Neural cell (in vitro differentiated cells): Measurements from ENCODE around the gene PRTG. TPM values are rescaled to one million over a fixed set of nuclear protein-coding genes. Genes with fewer than 3 reads are reported as not detected.

Experiments
- H2AFZ ChIP-seq: fragments of 200-600, 300-800 bp; sonication (generic), shearing (Covaris generic); 2 replicates; pipeline ENCODE4 v1.6.0; 2014; ENCODE audit warnings: low read depth, mild to moderate bottlenecking, antibody characterized with exemption, low read length, moderate library complexity
- H3F3A ChIP-seq: fragments of 200-600 bp; shearing (Covaris generic); 2 replicates; pipeline ENCODE4 v1.6.1; 2016; ENCODE audit warnings: mild to moderate bottlenecking, moderate library complexity, mixed read lengths, antibody characterized with exemption, low read length; ENCODE audit not compliant: insufficient read depth, poor library complexity, severe bottlenecking
- H3K27ac ChIP-seq: fragments of 200-600, 300-800 bp; sonication (generic), shearing (Covaris generic); 2 replicates; pipeline ENCODE4 v1.5.1; 2014; ENCODE audit warnings: mild to moderate bottlenecking, low read length, moderate library complexity
- H3K27me3 ChIP-seq: fragments of 300-800, 200-600 bp; sonication (generic), shearing (Covaris generic); 2 replicates; pipeline ENCODE4 v1.6.0; 2014; ENCODE audit warnings: mild to moderate bottlenecking, low read depth, low read length, moderate library complexity; ENCODE audit not compliant: insufficient read depth
- H3K36me3 ChIP-seq: fragments of 300-800, 200-600 bp; sonication (generic), shearing (Covaris generic); 2 replicates; pipeline ENCODE4 v1.5.1; 2014; ENCODE audit warnings: mild to moderate bottlenecking, antibody characterized with exemption, low read length, moderate library complexity; ENCODE audit not compliant: insufficient read depth
- H3K4me2 ChIP-seq: fragments of 300-800, 200-600 bp; sonication (generic), shearing (Covaris generic); 2 replicates; pipeline ENCODE4 v1.6.0; 2014; ENCODE audit warnings: mild to moderate bottlenecking, low read length
- H3K4me3 ChIP-seq: fragments of 300-800, 200-600 bp; sonication (generic), shearing (Covaris generic); 2 replicates; pipeline ENCODE4 v1.5.1; 2014; ENCODE audit warnings: mild to moderate bottlenecking, low read length, moderate library complexity
- H3K79me2 ChIP-seq: fragments of 200-600 bp; shearing (Covaris generic); replicated peaks from 2 replicates; pipeline ENCODE4 v1.6.0; 2014; ENCODE audit warnings: mild to moderate bottlenecking, low read length, moderate library complexity; ENCODE audit not compliant: insufficient read depth
- H3K9ac ChIP-seq: fragments of 300-800, 200-600 bp; sonication (generic), shearing (Covaris generic); 2 replicates; pipeline ENCODE4 v1.6.1; 2016; ENCODE audit warnings: mild to moderate bottlenecking, low read length, mixed read lengths
- H3K9me2 ChIP-seq: fragments of 200-600 bp; shearing (Covaris generic); 2 replicates; pipeline ENCODE4 v1.6.1; 2016; ENCODE audit warnings: mild to moderate bottlenecking, low read length, mixed read lengths; ENCODE audit not compliant: insufficient read depth
- H3K9me3 ChIP-seq: fragments of 200-600, 300-800 bp; sonication (generic), shearing (Covaris generic); 2 replicates; pipeline ENCODE4 v1.6.1; 2016; ENCODE audit warnings: mild to moderate bottlenecking, mixed run types, low read length, moderate library complexity, mixed read lengths
- H4K20me1 ChIP-seq: fragments of 200-600 bp; shearing (Covaris generic); 2 replicates; pipeline ENCODE4 v1.6.1; 2016; ENCODE audit warnings: mild to moderate bottlenecking, mixed run types; ENCODE audit not compliant: insufficient read depth
- EP300 ChIP-seq: fragments of 450-650 bp; conservative IDR thresholded peaks from 2 replicates; pipeline ENCODE4 v1.6.1; 2014; ENCODE audit warnings: antibody characterized with exemption, mild to moderate bottlenecking, moderate library complexity; ENCODE audit not compliant: poor library complexity, severe bottlenecking
- EZH2 ChIP-seq: fragments of 200-600, 300-800 bp; shearing (Covaris generic), sonication (generic); IDR thresholded peaks from 2 replicates; pipeline ENCODE4 v1.6.1; 2014; ENCODE audit warnings: antibody characterized with exemption, low read length, borderline replicate concordance, mild to moderate bottlenecking; ENCODE audit not compliant: insufficient read depth, poor library complexity, severe bottlenecking
- MXI1 ChIP-seq: fragments of 450-650 bp; conservative IDR thresholded peaks from 2 replicates; pipeline ENCODE4 v1.6.1; 2014; ENCODE audit warnings: antibody characterized with exemption, mild to moderate bottlenecking; ENCODE audit not compliant: poor library complexity, severe bottlenecking
- POLR2AphosphoS5 ChIP-seq: IDR thresholded peaks from 2 replicates; pipeline ENCODE4 v1.6.1; 2012
- RAD21 ChIP-seq: fragments of 450-650 bp; conservative IDR thresholded peaks from 2 replicates; pipeline ENCODE4 v1.6.1; 2014; ENCODE audit warnings: antibody characterized with exemption, mild to moderate bottlenecking, moderate library complexity
- SMC3 ChIP-seq: fragments of 450-650 bp; conservative IDR thresholded peaks from 2 replicates; pipeline ENCODE4 v1.6.1; 2014; ENCODE audit warnings: antibody characterized with exemption, mild to moderate bottlenecking, moderate library complexity; ENCODE audit not compliant: poor library complexity
- TAF1 ChIP-seq: IDR thresholded peaks from 2 replicates; pipeline ENCODE4 v1.6.1; 2012; ENCODE audit warnings: low read depth
- polyA plus RNA-seq: library from polyadenylated mRNA; depleted of rRNA; stranded (reverse); fragments of >200 nt; gene quantifications from 2 replicates; pipeline ENCODE4 v1.2.3, GENCODE V29; 2014
- TF ChIP-seq, protein P1 (sequence below): fragments of 450-650 bp; IDR thresholded peaks from 2 replicates; pipeline ENCODE4 v1.5.1; 2014; ENCODE audit warnings: antibody characterized with exemption, mild to moderate bottlenecking, moderate library complexity; ENCODE audit not compliant: poor library complexity, severe bottlenecking
- TF ChIP-seq, protein P2 (sequence below): IDR thresholded peaks from 2 replicates; pipeline ENCODE4 v1.6.1; 2012; ENCODE audit warnings: borderline replicate concordance

The PRTG gene
- polyA plus RNA-seq, 1 donor from 2014 or later = 3.8 TPM

DNA sequence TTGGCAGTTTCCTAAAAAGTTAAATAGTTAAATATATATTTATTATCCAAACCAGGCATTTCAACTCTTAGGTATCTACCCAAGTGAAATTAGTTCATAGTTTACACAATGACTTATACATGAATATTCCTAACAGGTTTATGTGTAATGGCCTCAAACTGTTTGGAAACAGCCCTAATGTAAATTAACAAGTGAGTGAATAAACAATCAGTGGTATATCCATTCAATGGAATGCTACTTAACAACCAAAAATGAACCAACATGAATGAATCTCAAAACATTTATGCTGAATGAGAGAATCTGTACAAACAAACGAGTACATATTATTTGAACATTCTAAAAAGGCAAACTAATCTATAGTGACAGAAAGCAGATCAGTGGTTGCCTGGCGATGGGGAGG is 33.5 kb downstream of the PRTG start:
- Histone ChIP-seq H4K20me1 (no peaks in the 10 kb centered on the region), H3K9me3 (no peaks in the 10 kb centered on the region), H3K9ac (no peak overlapping the region), H3K4me3 (no peak overlapping the region), H3K36me3 (no peaks in the 10 kb centered on the region), H3K27me3 (no peaks in the 10 kb centered on the region), H3K4me2 (no peak overlapping the region), H3K9me2 (no peaks in the 10 kb centered on the region), H2AFZ (no peak overlapping the region), H3K79me2 (no peaks in the 10 kb centered on the region), H3F3A (no peaks in the 10 kb centered on the region), H3K27ac (no peak overlapping the region)
- no peak for TF ChIP-seq POLR2AphosphoS5
- TF ChIP-seq EP300 = no peak
- no peak for TF ChIP-seq SMC3

DNA sequence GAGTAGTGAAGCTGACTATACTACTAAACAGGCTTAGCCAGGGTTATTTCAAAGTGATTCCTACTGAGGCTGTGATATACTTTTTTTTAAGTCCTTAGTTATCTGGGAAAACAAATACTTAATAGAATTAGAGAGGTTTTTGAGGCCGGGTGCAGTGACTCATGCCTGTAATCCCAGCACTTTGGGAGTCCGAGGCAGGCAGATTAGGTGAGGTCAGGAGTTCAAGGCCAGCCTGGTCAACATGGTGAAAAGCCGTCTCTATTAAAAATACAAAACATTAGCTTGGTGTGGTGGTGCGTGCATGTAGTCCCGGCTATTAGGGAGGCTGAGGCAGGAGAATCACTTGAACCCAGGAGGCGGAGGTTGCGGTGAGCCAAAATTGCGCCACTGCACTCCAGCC is 34.2 kb downstream of the PRTG start:
- no peak overlapping the region for H3K9ac ChIP-seq
- H3K4me2 ChIP-seq = no peak overlapping the region
- no peak overlapping the region for H2AFZ ChIP-seq
- no peak overlapping the region for H3K4me3 ChIP-seq
- no peaks in the 10 kb centered on the region for H3K79me2 ChIP-seq
- no peaks in the 10 kb centered on the region for H3K9me3 ChIP-seq
- H4K20me1 ChIP-seq = no peaks in the 10 kb centered on the region
- no peaks in the 10 kb centered on the region for H3K36me3 ChIP-seq
- no peaks in the 10 kb centered on the region for H3K27me3 ChIP-seq
- no peak overlapping the region for H3K27ac ChIP-seq
- no peaks in the 10 kb centered on the region for H3K9me2 ChIP-seq
- TF ChIP-seq EP300 = no peak
- no peak for TF ChIP-seq RAD21
- TF ChIP-seq TAF1 = no peak
- no peak for TF ChIP-seq SMC3
- no peaks in the 10 kb centered on the region for H3F3A ChIP-seq

DNA sequence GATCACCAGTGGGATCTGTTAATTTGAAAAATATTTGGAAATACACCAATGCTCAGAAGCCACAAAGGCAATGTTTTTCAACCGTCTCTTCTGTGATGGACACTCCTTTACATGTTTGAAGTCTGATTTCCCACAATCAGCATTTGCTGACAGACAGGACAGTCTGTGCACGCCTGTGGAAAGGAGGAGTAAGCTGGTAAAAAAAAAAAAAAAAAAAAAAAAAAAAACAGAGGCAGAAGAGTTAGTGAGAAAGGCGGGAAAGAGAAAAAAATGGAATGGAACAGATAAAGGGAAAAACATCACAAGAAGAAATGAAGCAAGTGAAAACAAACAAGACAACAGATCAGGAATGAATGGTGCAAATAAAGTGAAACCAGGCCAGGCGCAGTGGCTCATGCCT is 35.0 kb downstream of the PRTG start:
- Histone ChIP-seq H3K9me3 (no peaks in the 10 kb centered on the region), H3K9me2 (no peaks in the 10 kb centered on the region), H3K27me3 (no peaks in the 10 kb centered on the region), H3F3A (no peaks in the 10 kb centered on the region), H3K4me2 (no peak overlapping the region), H3K79me2 (no peaks in the 10 kb centered on the region), H3K9ac (no peak overlapping the region), H3K4me3 (no peak overlapping the region), H3K36me3 (no peaks in the 10 kb centered on the region), H3K27ac (no peak overlapping the region), H2AFZ (no peak overlapping the region), H4K20me1 (no peaks in the 10 kb centered on the region)
- TF ChIP-seq SMC3 (no peak), EP300 (no peak), TAF1 (no peak), RAD21 (no peak), EZH2 (no peak), MXI1 (no peak), POLR2AphosphoS5 (no peak)
- TF ChIP-seq, protein P1, sequence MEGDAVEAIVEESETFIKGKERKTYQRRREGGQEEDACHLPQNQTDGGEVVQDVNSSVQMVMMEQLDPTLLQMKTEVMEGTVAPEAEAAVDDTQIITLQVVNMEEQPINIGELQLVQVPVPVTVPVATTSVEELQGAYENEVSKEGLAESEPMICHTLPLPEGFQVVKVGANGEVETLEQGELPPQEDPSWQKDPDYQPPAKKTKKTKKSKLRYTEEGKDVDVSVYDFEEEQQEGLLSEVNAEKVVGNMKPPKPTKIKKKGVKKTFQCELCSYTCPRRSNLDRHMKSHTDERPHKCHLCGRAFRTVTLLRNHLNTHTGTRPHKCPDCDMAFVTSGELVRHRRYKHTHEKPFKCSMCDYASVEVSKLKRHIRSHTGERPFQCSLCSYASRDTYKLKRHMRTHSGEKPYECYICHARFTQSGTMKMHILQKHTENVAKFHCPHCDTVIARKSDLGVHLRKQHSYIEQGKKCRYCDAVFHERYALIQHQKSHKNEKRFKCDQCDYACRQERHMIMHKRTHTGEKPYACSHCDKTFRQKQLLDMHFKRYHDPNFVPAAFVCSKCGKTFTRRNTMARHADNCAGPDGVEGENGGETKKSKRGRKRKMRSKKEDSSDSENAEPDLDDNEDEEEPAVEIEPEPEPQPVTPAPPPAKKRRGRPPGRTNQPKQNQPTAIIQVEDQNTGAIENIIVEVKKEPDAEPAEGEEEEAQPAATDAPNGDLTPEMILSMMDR = no peak
- TF ChIP-seq, protein P2, sequence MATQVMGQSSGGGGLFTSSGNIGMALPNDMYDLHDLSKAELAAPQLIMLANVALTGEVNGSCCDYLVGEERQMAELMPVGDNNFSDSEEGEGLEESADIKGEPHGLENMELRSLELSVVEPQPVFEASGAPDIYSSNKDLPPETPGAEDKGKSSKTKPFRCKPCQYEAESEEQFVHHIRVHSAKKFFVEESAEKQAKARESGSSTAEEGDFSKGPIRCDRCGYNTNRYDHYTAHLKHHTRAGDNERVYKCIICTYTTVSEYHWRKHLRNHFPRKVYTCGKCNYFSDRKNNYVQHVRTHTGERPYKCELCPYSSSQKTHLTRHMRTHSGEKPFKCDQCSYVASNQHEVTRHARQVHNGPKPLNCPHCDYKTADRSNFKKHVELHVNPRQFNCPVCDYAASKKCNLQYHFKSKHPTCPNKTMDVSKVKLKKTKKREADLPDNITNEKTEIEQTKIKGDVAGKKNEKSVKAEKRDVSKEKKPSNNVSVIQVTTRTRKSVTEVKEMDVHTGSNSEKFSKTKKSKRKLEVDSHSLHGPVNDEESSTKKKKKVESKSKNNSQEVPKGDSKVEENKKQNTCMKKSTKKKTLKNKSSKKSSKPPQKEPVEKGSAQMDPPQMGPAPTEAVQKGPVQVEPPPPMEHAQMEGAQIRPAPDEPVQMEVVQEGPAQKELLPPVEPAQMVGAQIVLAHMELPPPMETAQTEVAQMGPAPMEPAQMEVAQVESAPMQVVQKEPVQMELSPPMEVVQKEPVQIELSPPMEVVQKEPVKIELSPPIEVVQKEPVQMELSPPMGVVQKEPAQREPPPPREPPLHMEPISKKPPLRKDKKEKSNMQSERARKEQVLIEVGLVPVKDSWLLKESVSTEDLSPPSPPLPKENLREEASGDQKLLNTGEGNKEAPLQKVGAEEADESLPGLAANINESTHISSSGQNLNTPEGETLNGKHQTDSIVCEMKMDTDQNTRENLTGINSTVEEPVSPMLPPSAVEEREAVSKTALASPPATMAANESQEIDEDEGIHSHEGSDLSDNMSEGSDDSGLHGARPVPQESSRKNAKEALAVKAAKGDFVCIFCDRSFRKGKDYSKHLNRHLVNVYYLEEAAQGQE = no peak
